ENCODE measurements around the gene NPB. TPM values are rescaled to one million over a fixed set of nuclear protein-coding genes. Genes with fewer than 3 reads are reported as not detected.

Gene NPB
- polyA plus RNA-seq, 1 of the 3 experiments (the other 2 are of a cell fraction), result 2.4 TPM

DNA sequence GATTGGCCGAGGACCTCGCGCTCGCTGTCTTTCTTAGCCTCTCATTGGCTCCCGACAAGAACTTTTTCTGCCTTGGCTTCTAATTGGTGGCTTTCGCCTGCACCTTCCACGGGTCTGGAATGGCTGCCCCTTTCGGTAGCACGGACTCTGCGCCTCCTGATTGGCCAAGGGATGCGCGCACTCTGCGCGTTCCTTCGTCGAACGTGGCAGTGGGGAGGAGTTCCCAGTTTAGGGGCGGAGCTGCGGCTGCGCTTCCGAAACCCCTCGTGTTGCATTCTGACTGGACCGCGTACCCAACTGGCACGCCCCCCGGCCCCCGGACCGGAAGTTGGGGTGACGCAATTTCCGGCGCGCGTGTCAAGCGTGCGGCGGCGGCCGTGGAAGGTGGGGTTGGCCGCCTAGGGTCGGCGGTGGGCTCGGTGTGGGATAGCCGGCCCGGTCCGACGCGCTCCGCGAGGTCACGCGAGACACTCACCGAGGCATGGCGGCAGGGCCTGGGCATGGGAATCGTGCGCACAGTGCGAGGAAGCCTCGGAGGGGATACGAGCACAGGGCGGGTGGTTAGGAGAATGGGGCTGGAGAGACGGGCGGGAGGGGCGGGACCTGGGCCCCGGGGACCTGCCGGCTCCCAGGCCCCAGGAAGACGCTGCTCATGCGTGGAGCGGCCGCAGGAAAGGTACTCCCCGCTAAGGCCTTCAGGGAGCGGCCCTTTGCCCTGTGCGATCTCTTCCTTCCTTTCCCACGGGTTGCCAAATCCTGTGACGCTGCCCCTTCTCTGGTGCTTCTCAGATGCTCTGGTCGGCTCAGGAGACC, 41.1 kb upstream of the NPB start:
- CTCF ChIA-PET, result interaction anchor here (0.7 to 3.6 kb wide), 6 partner anchors 9 to 148 kb away, joined by 3 to 13 read pairs (median 6); partner anchors contain the start of genes ARHGDIA and SLC25A10
- peak; percentile 100 for DNase-seq
- peaks cover 28 to 37% of the 10 kb centered on the region in 2 experiments for H3K4me1 ChIP-seq (ENCODE audit: control insufficient read depth in 1 of 2, insufficient read depth in 2 of 2, low read depth in 1 of 2, low read length in 1 of 2)
- no peaks in the 10 kb centered on the region for H3K9me2 ChIP-seq
- POLR2A ChIA-PET, result interaction anchor here (0.6 to 2.3 kb wide), 9 partner anchors 9 to 178 kb away, joined by 3 to 16 read pairs (median 3); partner anchors contain the start of genes ALYREF, ANAPC11, ARHGDIA and MRPL12
- peak overlapping the region; percentile 98 for H3K9ac ChIP-seq
- no peaks in the 10 kb centered on the region for H3K27me3 ChIP-seq (ENCODE audit: insufficient read depth)
- peak overlapping the region; percentile 90 to 92 for H3K27ac ChIP-seq (ENCODE audit: low read depth in 2 of 2, low read length in 1 of 2)
- WGBS (ENCODE audit: low lambda C conversion rate), result under 1% methylated on average over 59 of the region's 74 CpGs
- peaks cover 27% of the 10 kb centered on the region for H3F3A ChIP-seq (replicated peaks; ENCODE audit: insufficient read depth)
- H3K4me3 ChIP-seq (ENCODE audit: low read depth in 2 of 2, low read length in 1 of 2), result peak overlapping the region; percentile 77 to 95
- peak overlapping the region; percentile 52; the same call in 1 of the 2 replicates for H2AFZ ChIP-seq (ENCODE audit: low read depth)
- H3K79me2 ChIP-seq (ENCODE audit: insufficient read depth), result peaks cover 94% of the 10 kb centered on the region
- peak overlapping the region; percentile 99 for H3K4me2 ChIP-seq
- H3K36me3 ChIP-seq (replicated peaks in 1 of 2; ENCODE audit: control insufficient read depth in 1 of 2, insufficient read depth in 2 of 2, low read length in 1 of 2), result peaks cover 31 to 60% of the 10 kb centered on the region in 2 experiments
- peaks cover 53% of the 10 kb centered on the region for H4K20me1 ChIP-seq (ENCODE audit: insufficient read depth)
- H3K9me3 ChIP-seq, result no peaks in the 10 kb centered on the region
- TF ChIP-seq, protein P1, sequence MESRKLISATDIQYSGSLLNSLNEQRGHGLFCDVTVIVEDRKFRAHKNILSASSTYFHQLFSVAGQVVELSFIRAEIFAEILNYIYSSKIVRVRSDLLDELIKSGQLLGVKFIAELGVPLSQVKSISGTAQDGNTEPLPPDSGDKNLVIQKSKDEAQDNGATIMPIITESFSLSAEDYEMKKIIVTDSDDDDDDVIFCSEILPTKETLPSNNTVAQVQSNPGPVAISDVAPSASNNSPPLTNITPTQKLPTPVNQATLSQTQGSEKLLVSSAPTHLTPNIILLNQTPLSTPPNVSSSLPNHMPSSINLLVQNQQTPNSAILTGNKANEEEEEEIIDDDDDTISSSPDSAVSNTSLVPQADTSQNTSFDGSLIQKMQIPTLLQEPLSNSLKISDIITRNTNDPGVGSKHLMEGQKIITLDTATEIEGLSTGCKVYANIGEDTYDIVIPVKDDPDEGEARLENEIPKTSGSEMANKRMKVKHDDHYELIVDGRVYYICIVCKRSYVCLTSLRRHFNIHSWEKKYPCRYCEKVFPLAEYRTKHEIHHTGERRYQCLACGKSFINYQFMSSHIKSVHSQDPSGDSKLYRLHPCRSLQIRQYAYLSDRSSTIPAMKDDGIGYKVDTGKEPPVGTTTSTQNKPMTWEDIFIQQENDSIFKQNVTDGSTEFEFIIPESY (IDR thresholded peaks at IDR 0.05; ENCODE audit: borderline replicate concordance, low read depth), result no peak; the same call in 1 of the 2 replicates
- TF ChIP-seq, protein P2, sequence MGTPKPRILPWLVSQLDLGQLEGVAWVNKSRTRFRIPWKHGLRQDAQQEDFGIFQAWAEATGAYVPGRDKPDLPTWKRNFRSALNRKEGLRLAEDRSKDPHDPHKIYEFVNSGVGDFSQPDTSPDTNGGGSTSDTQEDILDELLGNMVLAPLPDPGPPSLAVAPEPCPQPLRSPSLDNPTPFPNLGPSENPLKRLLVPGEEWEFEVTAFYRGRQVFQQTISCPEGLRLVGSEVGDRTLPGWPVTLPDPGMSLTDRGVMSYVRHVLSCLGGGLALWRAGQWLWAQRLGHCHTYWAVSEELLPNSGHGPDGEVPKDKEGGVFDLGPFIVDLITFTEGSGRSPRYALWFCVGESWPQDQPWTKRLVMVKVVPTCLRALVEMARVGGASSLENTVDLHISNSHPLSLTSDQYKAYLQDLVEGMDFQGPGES (IDR thresholded peaks at IDR 0.05; ENCODE audit: low read depth, low read length), result peak; percentile 100
- TF ChIP-seq SIN3A (IDR thresholded peaks at IDR 0.05; ENCODE audit: borderline replicate concordance, low read depth, low read length), result peak; percentile 93; the same call in 1 of the 2 replicates
- peak; percentile 91 for TF ChIP-seq ELF1 (IDR thresholded peaks at IDR 0.05)
- no peak for TF ChIP-seq GATA2 (CRISPR knock-in tag; IDR thresholded peaks at IDR 0.05)
- no peak for TF ChIP-seq MEF2A (IDR thresholded peaks at IDR 0.05; ENCODE audit: borderline replicate concordance, low read depth)
- TF ChIP-seq, protein P3, sequence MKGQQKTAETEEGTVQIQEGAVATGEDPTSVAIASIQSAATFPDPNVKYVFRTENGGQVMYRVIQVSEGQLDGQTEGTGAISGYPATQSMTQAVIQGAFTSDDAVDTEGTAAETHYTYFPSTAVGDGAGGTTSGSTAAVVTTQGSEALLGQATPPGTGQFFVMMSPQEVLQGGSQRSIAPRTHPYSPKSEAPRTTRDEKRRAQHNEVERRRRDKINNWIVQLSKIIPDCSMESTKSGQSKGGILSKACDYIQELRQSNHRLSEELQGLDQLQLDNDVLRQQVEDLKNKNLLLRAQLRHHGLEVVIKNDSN (IDR thresholded peaks at IDR 0.05; ENCODE audit: borderline replicate concordance, low read depth), result peak; percentile 60; the same call in 1 of the 2 replicates
- TF ChIP-seq YY1 (IDR thresholded peaks at IDR 0.05; ENCODE audit: low read depth), result peak; percentile 88
- TF ChIP-seq FOSL2 (IDR thresholded peaks at IDR 0.05; ENCODE audit: borderline replicate concordance, low read depth), result no peak
- no peak for TF ChIP-seq EZH2phosphoT487 (IDR thresholded peaks at IDR 0.05; ENCODE audit: borderline replicate concordance, low read depth)
- TF ChIP-seq RCOR1 (IDR thresholded peaks at IDR 0.05; ENCODE audit: low read length), result no peak; the same call in 1 of the 2 replicates
- no peak for TF ChIP-seq FOXM1 (IDR thresholded peaks at IDR 0.05; ENCODE audit: low read depth)
- peak; percentile 93 for TF ChIP-seq RFX5 (IDR thresholded peaks at IDR 0.05; ENCODE audit: low read length)
- TF ChIP-seq, protein P4, sequence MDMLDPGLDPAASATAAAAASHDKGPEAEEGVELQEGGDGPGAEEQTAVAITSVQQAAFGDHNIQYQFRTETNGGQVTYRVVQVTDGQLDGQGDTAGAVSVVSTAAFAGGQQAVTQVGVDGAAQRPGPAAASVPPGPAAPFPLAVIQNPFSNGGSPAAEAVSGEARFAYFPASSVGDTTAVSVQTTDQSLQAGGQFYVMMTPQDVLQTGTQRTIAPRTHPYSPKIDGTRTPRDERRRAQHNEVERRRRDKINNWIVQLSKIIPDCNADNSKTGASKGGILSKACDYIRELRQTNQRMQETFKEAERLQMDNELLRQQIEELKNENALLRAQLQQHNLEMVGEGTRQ (IDR thresholded peaks at IDR 0.05; ENCODE audit: borderline replicate concordance, low read depth, low read length), result no peak
- no peak for TF ChIP-seq TEAD4 (IDR thresholded peaks at IDR 0.05; ENCODE audit: borderline replicate concordance, insufficient read depth)
- TF ChIP-seq FOXJ3 (CRISPR knock-in tag; IDR thresholded peaks at IDR 0.05), result no peak
- TF ChIP-seq TCF12 (IDR thresholded peaks at IDR 0.05), result no peak
- TF ChIP-seq CHD2 (IDR thresholded peaks at IDR 0.05; ENCODE audit: low read length, partially characterized antibody), result peak; percentile 96
- TF ChIP-seq SMC3 (IDR thresholded peaks at IDR 0.05; ENCODE audit: low read depth, low read length), result no peak
- TF ChIP-seq, protein P5, sequence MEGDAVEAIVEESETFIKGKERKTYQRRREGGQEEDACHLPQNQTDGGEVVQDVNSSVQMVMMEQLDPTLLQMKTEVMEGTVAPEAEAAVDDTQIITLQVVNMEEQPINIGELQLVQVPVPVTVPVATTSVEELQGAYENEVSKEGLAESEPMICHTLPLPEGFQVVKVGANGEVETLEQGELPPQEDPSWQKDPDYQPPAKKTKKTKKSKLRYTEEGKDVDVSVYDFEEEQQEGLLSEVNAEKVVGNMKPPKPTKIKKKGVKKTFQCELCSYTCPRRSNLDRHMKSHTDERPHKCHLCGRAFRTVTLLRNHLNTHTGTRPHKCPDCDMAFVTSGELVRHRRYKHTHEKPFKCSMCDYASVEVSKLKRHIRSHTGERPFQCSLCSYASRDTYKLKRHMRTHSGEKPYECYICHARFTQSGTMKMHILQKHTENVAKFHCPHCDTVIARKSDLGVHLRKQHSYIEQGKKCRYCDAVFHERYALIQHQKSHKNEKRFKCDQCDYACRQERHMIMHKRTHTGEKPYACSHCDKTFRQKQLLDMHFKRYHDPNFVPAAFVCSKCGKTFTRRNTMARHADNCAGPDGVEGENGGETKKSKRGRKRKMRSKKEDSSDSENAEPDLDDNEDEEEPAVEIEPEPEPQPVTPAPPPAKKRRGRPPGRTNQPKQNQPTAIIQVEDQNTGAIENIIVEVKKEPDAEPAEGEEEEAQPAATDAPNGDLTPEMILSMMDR (IDR thresholded peaks at IDR 0.05), result no peak
- TF ChIP-seq, protein P6, sequence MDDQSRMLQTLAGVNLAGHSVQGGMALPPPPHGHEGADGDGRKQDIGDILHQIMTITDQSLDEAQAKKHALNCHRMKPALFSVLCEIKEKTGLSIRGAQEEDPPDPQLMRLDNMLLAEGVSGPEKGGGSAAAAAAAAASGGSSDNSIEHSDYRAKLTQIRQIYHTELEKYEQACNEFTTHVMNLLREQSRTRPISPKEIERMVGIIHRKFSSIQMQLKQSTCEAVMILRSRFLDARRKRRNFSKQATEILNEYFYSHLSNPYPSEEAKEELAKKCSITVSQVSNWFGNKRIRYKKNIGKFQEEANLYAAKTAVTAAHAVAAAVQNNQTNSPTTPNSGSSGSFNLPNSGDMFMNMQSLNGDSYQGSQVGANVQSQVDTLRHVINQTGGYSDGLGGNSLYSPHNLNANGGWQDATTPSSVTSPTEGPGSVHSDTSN (IDR thresholded peaks at IDR 0.05), result peak; percentile 96
- peak; percentile 97 for TF ChIP-seq POLR2AphosphoS5 (IDR thresholded peaks at IDR 0.05; ENCODE audit: low read depth, low read length)
- TF ChIP-seq, protein P7, sequence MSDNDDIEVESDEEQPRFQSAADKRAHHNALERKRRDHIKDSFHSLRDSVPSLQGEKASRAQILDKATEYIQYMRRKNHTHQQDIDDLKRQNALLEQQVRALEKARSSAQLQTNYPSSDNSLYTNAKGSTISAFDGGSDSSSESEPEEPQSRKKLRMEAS (IDR thresholded peaks at IDR 0.05; ENCODE audit: low read depth), result peak; percentile 96
- TF ChIP-seq NFIC (IDR thresholded peaks at IDR 0.05; ENCODE audit: borderline replicate concordance), result no peak
